ENCODE measurements around the gene SEMA3C.

GRCh38 chr7:80740778-80741545 is 177.9 kb downstream of the SEMA3C start:
- TF ChIP-seq CTCF (IDR thresholded peaks at IDR 0.05 in 8 of 11, conservative IDR thresholded peaks at IDR 0.05 in 3 of 11) = no peak
- no peak for TF ChIP-seq POLR2AphosphoS5 (IDR thresholded peaks at IDR 0.05)
- TF ChIP-seq POLR2A (IDR thresholded peaks at IDR 0.05) = no peak

All from spleen (tissue), 7 donors.